22Rv1 (cell line): ENCODE results near the gene PIK3CD.

ENCODE experiments used
- ZFX ChIP-seq: fragments of 450-650 bp; IDR thresholded peaks from 2 replicates; pipeline ENCODE4 v1.6.1; 2017; ENCODE audit warnings: antibody characterized with exemption, borderline replicate concordance
- TF ChIP-seq, protein P1 (sequence below): fragments of 450-650 bp; IDR thresholded peaks from 2 replicates; pipeline ENCODE4 v1.5.1; 2017; ENCODE audit warnings: mild to moderate bottlenecking

DNA sequence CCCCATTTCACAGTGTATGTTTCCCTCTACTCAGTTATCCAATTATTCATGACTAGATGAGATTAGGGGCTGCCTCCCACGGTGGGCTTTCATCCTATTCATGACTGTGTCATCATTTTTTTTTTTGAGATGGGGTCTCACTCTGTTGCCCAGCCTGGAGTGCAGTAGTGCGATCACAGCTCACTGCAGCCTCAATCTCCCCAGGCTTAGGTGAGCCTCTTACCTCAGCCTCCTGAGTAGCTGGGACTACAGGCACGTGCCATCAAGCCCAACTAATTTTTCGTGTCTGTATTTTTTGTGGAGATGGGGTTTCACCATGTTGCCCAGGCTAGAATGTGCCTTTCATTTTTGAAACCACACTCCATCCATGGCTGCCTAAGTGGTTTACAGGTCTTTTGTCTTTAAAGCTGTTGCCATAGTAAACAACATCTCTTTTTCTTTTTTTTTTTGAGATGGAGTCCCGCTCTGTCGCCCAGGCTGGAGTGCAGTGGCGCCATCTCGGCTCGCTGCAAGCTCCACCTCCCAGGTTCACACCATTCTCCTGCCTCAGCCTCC lies 60.0 kb downstream of the PIK3CD start:
- TF ChIP-seq, protein P1, sequence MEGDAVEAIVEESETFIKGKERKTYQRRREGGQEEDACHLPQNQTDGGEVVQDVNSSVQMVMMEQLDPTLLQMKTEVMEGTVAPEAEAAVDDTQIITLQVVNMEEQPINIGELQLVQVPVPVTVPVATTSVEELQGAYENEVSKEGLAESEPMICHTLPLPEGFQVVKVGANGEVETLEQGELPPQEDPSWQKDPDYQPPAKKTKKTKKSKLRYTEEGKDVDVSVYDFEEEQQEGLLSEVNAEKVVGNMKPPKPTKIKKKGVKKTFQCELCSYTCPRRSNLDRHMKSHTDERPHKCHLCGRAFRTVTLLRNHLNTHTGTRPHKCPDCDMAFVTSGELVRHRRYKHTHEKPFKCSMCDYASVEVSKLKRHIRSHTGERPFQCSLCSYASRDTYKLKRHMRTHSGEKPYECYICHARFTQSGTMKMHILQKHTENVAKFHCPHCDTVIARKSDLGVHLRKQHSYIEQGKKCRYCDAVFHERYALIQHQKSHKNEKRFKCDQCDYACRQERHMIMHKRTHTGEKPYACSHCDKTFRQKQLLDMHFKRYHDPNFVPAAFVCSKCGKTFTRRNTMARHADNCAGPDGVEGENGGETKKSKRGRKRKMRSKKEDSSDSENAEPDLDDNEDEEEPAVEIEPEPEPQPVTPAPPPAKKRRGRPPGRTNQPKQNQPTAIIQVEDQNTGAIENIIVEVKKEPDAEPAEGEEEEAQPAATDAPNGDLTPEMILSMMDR = no peak
- TF ChIP-seq ZFX = no peak
